PC-9 (cell line): ENCODE data around the gene GAL.

Source experiments
- CTCF ChIP-seq: fragments of 200-600 bp; sonication (generic); conservative IDR thresholded peaks from 2 replicates; pipeline ENCODE4 v1.6.1; 2017; ENCODE audit warnings: mixed run types, antibody characterized with exemption, mild to moderate bottlenecking, moderate library complexity
- EZH2 ChIP-seq: fragments of 200-600 bp; sonication (generic); IDR thresholded peaks from 2 replicates; pipeline ENCODE4 v1.8.0; 2017; ENCODE audit warnings: antibody characterized with exemption, low read depth

GRCh38 chr11:68727783-68728182 is 43.4 kb downstream of the GAL start:
- TF ChIP-seq CTCF (no peak), EZH2 (no peak)
